PC-9 (cell line): Measurements from ENCODE around the gene PPP2R2B. TPM values are rescaled to one million over a fixed set of nuclear protein-coding genes. Genes with fewer than 3 reads are reported as not detected.

Experiments
- BruUV-seq: library from RNA; stranded (reverse); fragments of 400-500 nt; replicated peaks from 2 replicates; lab custom pipeline; 2021; lab: Mats Ljungman, UMichigan
- CTCF ChIA-PET: fragments of 300-600 bp; sonication (Branson Sonifier 250); formaldehyde crosslinking; loops from one replicate; lab custom pipeline; 2022; ENCODE audit warnings: antibody characterized with exemption; lab: Charles Lee
- POLR2A ChIA-PET: fragments of 300-600 bp; sonication (Branson Sonifier 250); formaldehyde crosslinking; loops from one replicate; lab custom pipeline; 2022; ENCODE audit warnings: antibody characterized with exemption; ENCODE audit not compliant: unreplicated experiment; lab: Charles Lee
- DNase-seq, 2 experiments: peaks; one replicate each; pipeline versions ENCODE4 v3.0.0 to v3.0.0-alpha.2; 2015 to 2022; ENCODE audit warnings: mixed read lengths in 1 of 2
- H2AFZ ChIP-seq: fragments of 200-600 bp; sonication (generic); 2 replicates; pipeline ENCODE4 v1.8.1; 2017; ENCODE audit warnings: antibody characterized with exemption
- H3F3A ChIP-seq: fragments of 200-600 bp; sonication (generic); 2 replicates; pipeline ENCODE4 v1.8.1; 2017; ENCODE audit warnings: antibody characterized with exemption, mild to moderate bottlenecking, low read depth; ENCODE audit not compliant: insufficient read depth
- H3K27ac ChIP-seq: fragments of 200-600 bp; sonication (generic); 2 replicates; pipeline ENCODE4 v1.6.1; 2016; ENCODE audit warnings: mixed run types
- H3K27me3 ChIP-seq: fragments of 200-600 bp; sonication (generic); 2 replicates; pipeline ENCODE4 v1.6.1; 2016; ENCODE audit warnings: low read depth, mixed run types; ENCODE audit not compliant: insufficient read depth
- H3K36me3 ChIP-seq: fragments of 200-600 bp; sonication (generic); 2 replicates; pipeline ENCODE4 v1.6.1; 2016; ENCODE audit warnings: low read depth, mixed run types
- H3K4me1 ChIP-seq: fragments of 200-600 bp; sonication (generic); replicated peaks from 2 replicates; pipeline ENCODE4 v1.6.1; 2016; ENCODE audit warnings: mixed run types; ENCODE audit not compliant: insufficient read depth
- H3K4me2 ChIP-seq: fragments of 200-600 bp; sonication (generic); 2 replicates; pipeline ENCODE4 v1.6.1; 2017; ENCODE audit warnings: mixed run types
- H3K4me3 ChIP-seq: fragments of 200-600 bp; sonication (generic); 2 replicates; pipeline ENCODE4 v1.6.1; 2016; ENCODE audit warnings: mixed run types
- H3K79me2 ChIP-seq: fragments of 200-600 bp; sonication (generic); 2 replicates; pipeline ENCODE4 v1.6.1; 2017; ENCODE audit warnings: low read depth, mixed run types
- H3K9me2 ChIP-seq: fragments of 200-600 bp; sonication (generic); 2 replicates; pipeline ENCODE4 v1.8.1; 2017; ENCODE audit warnings: mild to moderate bottlenecking; ENCODE audit not compliant: insufficient read depth
- H3K9me3 ChIP-seq: fragments of 200-600 bp; sonication (generic); 2 replicates; pipeline ENCODE4 v1.8.1; 2016; ENCODE audit warnings: low read depth; ENCODE audit not compliant: insufficient read depth
- H4K20me1 ChIP-seq: fragments of 200-600 bp; sonication (generic); 2 replicates; pipeline ENCODE4 v1.8.1; 2017; ENCODE audit not compliant: insufficient read depth
- CTCF ChIP-seq: fragments of 200-600 bp; sonication (generic); conservative IDR thresholded peaks from 2 replicates; pipeline ENCODE4 v1.6.1; 2017; ENCODE audit warnings: mixed run types, antibody characterized with exemption, mild to moderate bottlenecking, moderate library complexity
- EZH2 ChIP-seq: fragments of 200-600 bp; sonication (generic); IDR thresholded peaks from 2 replicates; pipeline ENCODE4 v1.8.0; 2017; ENCODE audit warnings: antibody characterized with exemption, low read depth
- intact Hi-C: fragments of 100-400 bp; cut with micrococcal nuclease; formaldehyde crosslinking; loops from one replicate; pipeline ENCODE4 v1.10.0; 2022; ENCODE audit not compliant: unreplicated experiment
- total RNA-seq: library from RNA; stranded (reverse); gene quantifications from 2 replicates; pipeline ENCODE4 v1.2.3, GENCODE V29; 2021

PPP2R2B gene
- total RNA-seq, 1 experiment from 2014 or later = not detected

DNA sequence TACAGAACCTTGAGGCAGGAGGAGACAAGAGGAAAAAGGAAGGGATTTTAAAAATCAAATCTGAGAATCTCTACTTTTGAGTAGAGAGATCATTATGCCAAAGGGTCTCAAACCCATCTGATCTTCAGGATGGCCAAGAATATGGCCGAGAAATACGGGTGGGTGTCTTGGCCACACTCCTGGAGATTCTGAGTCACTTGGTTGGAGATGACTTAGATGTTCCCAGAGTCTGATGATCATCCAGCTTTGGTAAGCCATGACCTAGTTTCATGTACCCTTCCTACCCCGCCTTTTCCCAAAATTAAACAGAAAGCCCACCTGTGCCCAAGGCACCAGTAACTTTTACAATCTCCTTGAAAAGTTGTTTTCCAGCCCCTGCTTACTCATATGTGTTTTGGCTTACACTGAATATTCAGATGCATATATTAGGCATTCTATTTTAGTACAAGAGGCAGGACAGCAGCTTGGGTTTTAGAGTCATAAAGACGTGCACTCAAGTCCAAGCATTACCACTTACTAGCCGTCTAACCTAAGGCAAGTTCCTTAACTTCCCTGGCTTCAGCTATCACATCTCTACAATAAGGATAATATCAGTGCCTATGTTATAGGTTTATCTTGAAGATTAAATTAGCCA lies 195.5 kb downstream of the PPP2R2B start:
- Histone ChIP-seq H3K9me3 (no peaks in the 10 kb centered on the region), H3K4me3 (no peak overlapping the region), H3K79me2 (no peaks in the 10 kb centered on the region), H3K4me1 (no peaks in the 10 kb centered on the region), H3K27me3 (peaks cover 60% of the 10 kb centered on the region), H3K4me2 (no peak overlapping the region), H3K27ac (no peak overlapping the region), H4K20me1 (no peaks in the 10 kb centered on the region), H3K9me2 (no peaks in the 10 kb centered on the region), H3K36me3 (no peaks in the 10 kb centered on the region), H2AFZ (no peak overlapping the region), H3F3A (no peaks in the 10 kb centered on the region)
- POLR2A ChIA-PET = no interaction called here
- CTCF ChIA-PET = no interaction called here
- no peak for DNase-seq
- TF ChIP-seq CTCF = no peak
- no peak for TF ChIP-seq EZH2
- no TSS peak for BruUV-seq
- intact Hi-C loops = no loop called here

GRCh38 chr5:146681585-146682105 lies 196.9 kb downstream of the PPP2R2B start:
- no peak for DNase-seq
- no peak overlapping the region for H3K4me2 ChIP-seq
- ChIA-PET CTCF (no interaction called here), POLR2A (no interaction called here)
- H4K20me1 ChIP-seq = no peaks in the 10 kb centered on the region
- no peak overlapping the region for H3K27ac ChIP-seq
- TF ChIP-seq CTCF = no peak
- TF ChIP-seq EZH2 = no peak
- H3K27me3 ChIP-seq = peaks cover 57% of the 10 kb centered on the region
- H3K9me2 ChIP-seq = no peaks in the 10 kb centered on the region
- no peaks in the 10 kb centered on the region for H3K79me2 ChIP-seq
- H3K4me1 ChIP-seq = no peaks in the 10 kb centered on the region
- H3K9me3 ChIP-seq = no peaks in the 10 kb centered on the region
- H3K36me3 ChIP-seq = no peaks in the 10 kb centered on the region
- intact Hi-C loops = no loop called here
- H2AFZ ChIP-seq = no peak overlapping the region
- H3F3A ChIP-seq = no peaks in the 10 kb centered on the region
- no TSS peak for BruUV-seq
- H3K4me3 ChIP-seq = no peak overlapping the region

- no peaks in the 10 kb centered on the region for H3K9me2 ChIP-seq
- no peaks in the 10 kb centered on the region for H3K79me2 ChIP-seq
- no peak overlapping the region for H3K4me2 ChIP-seq
- BruUV-seq = no TSS peak
- no peaks in the 10 kb centered on the region for H4K20me1 ChIP-seq
- TF ChIP-seq EZH2 (no peak), CTCF (no peak)
- ChIA-PET POLR2A (no interaction called here), CTCF (no interaction called here)
- H3K27me3 ChIP-seq = peaks cover 57% of the 10 kb centered on the region
- no peak overlapping the region for H3K27ac ChIP-seq
- no peak for DNase-seq
- no peaks in the 10 kb centered on the region for H3K36me3 ChIP-seq
- H3K4me3 ChIP-seq = no peak overlapping the region
- intact Hi-C loops = no loop called here
- H3K9me3 ChIP-seq = no peaks in the 10 kb centered on the region
- no peaks in the 10 kb centered on the region for H3F3A ChIP-seq
- no peak overlapping the region for H2AFZ ChIP-seq
- H3K4me1 ChIP-seq = no peaks in the 10 kb centered on the region
Observed at GRCh38 chr5:146680846-146681584, 197.5 kb downstream of the PPP2R2B start.
